Measurements from ENCODE around the gene PLCXD3.

GRCh38 chr5:41306005-41306404, 204.4 kb downstream of the PLCXD3 start:
- TF ChIP-seq, protein P1, sequence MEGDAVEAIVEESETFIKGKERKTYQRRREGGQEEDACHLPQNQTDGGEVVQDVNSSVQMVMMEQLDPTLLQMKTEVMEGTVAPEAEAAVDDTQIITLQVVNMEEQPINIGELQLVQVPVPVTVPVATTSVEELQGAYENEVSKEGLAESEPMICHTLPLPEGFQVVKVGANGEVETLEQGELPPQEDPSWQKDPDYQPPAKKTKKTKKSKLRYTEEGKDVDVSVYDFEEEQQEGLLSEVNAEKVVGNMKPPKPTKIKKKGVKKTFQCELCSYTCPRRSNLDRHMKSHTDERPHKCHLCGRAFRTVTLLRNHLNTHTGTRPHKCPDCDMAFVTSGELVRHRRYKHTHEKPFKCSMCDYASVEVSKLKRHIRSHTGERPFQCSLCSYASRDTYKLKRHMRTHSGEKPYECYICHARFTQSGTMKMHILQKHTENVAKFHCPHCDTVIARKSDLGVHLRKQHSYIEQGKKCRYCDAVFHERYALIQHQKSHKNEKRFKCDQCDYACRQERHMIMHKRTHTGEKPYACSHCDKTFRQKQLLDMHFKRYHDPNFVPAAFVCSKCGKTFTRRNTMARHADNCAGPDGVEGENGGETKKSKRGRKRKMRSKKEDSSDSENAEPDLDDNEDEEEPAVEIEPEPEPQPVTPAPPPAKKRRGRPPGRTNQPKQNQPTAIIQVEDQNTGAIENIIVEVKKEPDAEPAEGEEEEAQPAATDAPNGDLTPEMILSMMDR (IDR thresholded peaks at IDR 0.05; ENCODE audit: low read depth, low read length), result no peak
- TF ChIP-seq MAX (IDR thresholded peaks at IDR 0.05; ENCODE audit: low read depth, low read length), result no peak
- TF ChIP-seq POLR2A (IDR thresholded peaks at IDR 0.05; ENCODE audit: extremely low read depth, insufficient read length), result no peak
